Heart right ventricle (tissue), 16 donors: ENCODE measurements around the gene GAB2. TPM values are rescaled to one million over a fixed set of nuclear protein-coding genes. Genes with fewer than 3 reads are reported as not detected.

ENCODE experiments used
- ATAC-seq, 8 donors: fragments of 200-7000 bp; cut with Tn5 transposase; one replicate each; pipeline ENCODE4 v1.9.1; 2020; ENCODE audit warnings: mild to moderate bottlenecking in 8 of 8, moderate library complexity in 8 of 8, moderate number of reproducible peaks in 1 of 8
- DNase-seq, 2 donors: peaks; one replicate each; pipeline ENCODE4 v3.0.0-alpha.2; 2020
- H3K27ac ChIP-seq, 10 donors: fragments of 200-600 bp; sonication (generic) in 2 of 10; one replicate each; pipeline versions ENCODE4 v1.5.0 to v1.8.0; 2020 to 2022; ENCODE audit warnings: mild to moderate bottlenecking in 3 of 10
- H3K27me3 ChIP-seq, 7 donors: fragments of 200-600 bp; one replicate each; pipeline ENCODE4 v1.8.0; 2021 to 2022; ENCODE audit warnings: mild to moderate bottlenecking in 2 of 7
- H3K36me3 ChIP-seq, 9 donors: fragments of 200-600 bp; sonication (generic) in 1 of 9; one replicate each; pipeline versions ENCODE4 v1.5.0 to v1.8.0; 2020 to 2022; ENCODE audit warnings: mild to moderate bottlenecking in 2 of 9
- H3K4me1 ChIP-seq, 9 donors: fragments of 200-600 bp; sonication (generic) in 1 of 9; one replicate each; pipeline versions ENCODE4 v1.5.0 to v1.8.0; 2020 to 2022; ENCODE audit warnings: mild to moderate bottlenecking in 4 of 9
- H3K4me3 ChIP-seq, 10 donors: fragments of 200-600 bp; sonication (generic) in 2 of 10; one replicate each; pipeline versions ENCODE4 v1.5.0 to v1.8.0; 2020 to 2022; ENCODE audit warnings: mild to moderate bottlenecking in 7 of 10, moderate library complexity in 2 of 10
- H3K9me3 ChIP-seq, 11 donors: fragments of 200-600 bp in 10 of 11; sonication (generic) in 2 of 11; one replicate each; pipeline versions ENCODE4 v1.5.0 to v1.8.0; 2013 to 2022; ENCODE audit warnings: mild to moderate bottlenecking in 2 of 11, control low read depth in 1 of 11, moderate library complexity in 1 of 11
- WGBS, 2 donors: extraction: QIAGEN DNeasy Blood & Tissue Kit; methylation state at CpG; one replicate each; pipeline ENCODE4 v1.1.7; 2013; ENCODE audit warnings: inconsistent platforms in 1 of 2; 5-methylcytosine and 5-hydroxymethylcytosine counted together
- intact Hi-C, 10 donors: fragments of 100-400 bp; cut with DNase I; formaldehyde crosslinking; loops; one replicate each; pipeline versions ENCODE4 v1.11.1 to v1.14.2; 2022
- polyA plus RNA-seq, 2 donors: library from polyadenylated mRNA; stranded (reverse); fragments of 200-250 nt; gene quantifications; one replicate each; pipeline ENCODE4 v1.2.3, GENCODE V29; 2013
- total RNA-seq, 10 donors: library from RNA; stranded (reverse); fragmentation: NEBNext Ultra II Directional in 3 of 10; extraction: Animal tissue kit (Norgen Biotek cat#: 25700) in 3 of 10; gene quantifications; one replicate each; pipeline versions ENCODE4 v1.2.1 to v1.2.4, GENCODE V29; 2021 to 2023
- TF ChIP-seq, protein P1 (sequence below), 9 donors: fragments of 200-600 bp; sonication (generic) in 2 of 9; IDR thresholded peaks; one replicate each; pipeline versions ENCODE4 v1.5.0 to v1.8.0; 2021 to 2022; ENCODE audit warnings: antibody characterized with exemption in 9 of 9, mild to moderate bottlenecking in 5 of 9, moderate library complexity in 1 of 9
- donor health status: Arrhythmogenic right ventricular cardiomyopathy.
- donor health status: ischemic (EF 13 %, LVEDD 7.1; RV severe dilation, severe dysfunction).
- donor health status: healthy with polysubstance abuse.
- donor health status: DM: no; HTN: yes; CAD: no.
- donor health status: DM: no; HTN: no; CAD: no.
- donor health status: ischemic (EF 25% LVEDD 6.9; RV normal size, moderate dysfunction).
- donor health status: ischemic (EF 25% LVEDD 5.7; RV mildly dilated, moderate dysfunction).
- donor health status: healthy.
- donor health status: DM: yes; HTN: yes; CAD: no.
- donor health status: Ischemic cardiomyopathy.
- donor health status: ischemic (EF 35%, LVEDD 5.7; RV mildly dilated, moderate dysfunction).
- donor health status: nonischemic (EF 11% LVEDD 7.7; RV severe dilation, severe dysfunction).
- donor health status: DM: yes; HTN: yes; CAD: no.
- donor health status: PGD.
- donor health status: ischemic (EF 29% LVEDD 5.4; RV normal size, mild dysfunction).
- donor health status: nonischemic (EF 23%, LVEDD 6.1; RV moderate dilation, normal function).

The GAB2 gene
- total and polyA plus RNA-seq, 12 donors: 5.0 to 44.6 (median 27.0) TPM

DNA sequence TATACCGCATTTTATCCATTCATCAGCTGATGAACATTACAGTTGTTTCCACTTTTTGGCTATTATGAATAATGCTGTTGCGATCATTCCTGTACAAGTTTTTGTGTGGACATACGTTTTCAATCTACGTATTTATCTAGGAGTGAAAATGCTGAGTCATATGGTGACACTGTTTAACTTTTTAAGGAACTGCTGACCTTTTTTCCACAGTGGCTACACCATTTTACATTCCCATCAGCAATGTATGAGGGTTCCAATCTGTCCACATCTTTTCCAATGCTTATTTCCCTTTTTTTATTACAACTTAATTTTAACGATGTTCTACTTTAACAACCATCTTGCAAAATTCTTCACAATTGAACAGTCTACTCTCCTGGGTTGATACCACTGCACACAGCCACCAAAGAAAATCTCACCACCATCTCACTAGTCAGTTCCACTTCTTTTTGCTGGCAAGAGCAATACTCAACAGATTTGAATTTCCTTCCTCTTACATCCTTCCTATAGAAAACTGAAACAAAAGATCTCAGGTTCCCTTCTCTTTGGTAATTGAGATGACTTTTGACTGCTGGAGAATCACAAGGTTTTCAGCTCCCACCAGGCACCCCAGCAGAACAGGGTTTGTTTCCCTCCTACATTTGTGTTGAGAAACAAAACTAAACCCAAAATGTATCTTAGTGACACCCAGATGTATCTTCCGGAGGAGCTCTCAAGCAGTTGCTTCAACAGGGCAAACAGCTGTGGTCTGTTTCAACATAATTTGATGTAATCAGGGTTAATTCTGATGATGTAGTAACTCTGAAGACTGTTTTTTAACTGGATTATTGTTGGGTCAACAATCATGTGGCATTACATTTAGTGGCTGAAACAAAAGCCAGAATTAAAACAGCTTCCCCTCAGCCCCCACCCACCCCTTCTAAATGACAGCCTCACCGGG is 7.0 kb upstream of the GAB2 start:
- WGBS, 2 donors: 75 to 78% methylated on average over 7 of the region's 7 CpGs
- peak in 3 of 8 donors; percentile 4 to 19 (median 13) for ATAC-seq

DNA sequence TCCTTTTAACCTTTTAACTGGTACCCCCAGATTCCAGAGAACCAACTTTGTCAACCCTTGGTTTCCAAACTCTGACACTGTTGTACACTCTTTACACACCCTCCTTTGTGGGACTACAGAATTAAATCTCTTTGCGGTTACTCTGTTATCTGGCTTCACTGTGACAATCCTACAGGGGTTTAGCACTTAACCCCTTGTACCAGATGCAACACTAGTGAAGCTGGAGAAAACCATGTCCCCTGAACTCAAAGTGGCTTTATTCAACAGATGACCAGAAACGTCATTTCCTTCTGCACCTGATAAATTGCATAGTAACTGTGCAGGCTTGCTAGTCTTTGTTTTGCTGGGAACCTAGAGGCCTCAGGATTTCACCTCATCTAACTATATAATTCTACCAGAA is 5.6 kb upstream of the GAB2 start:
- Histone ChIP-seq H3K27me3 (no peaks in the 10 kb centered on the region), H3K9me3 (no peaks in the 10 kb centered on the region), H3K27ac (peak overlapping the region in 1 of 10 donors; percentile 90), H3K36me3 (no peaks in the 10 kb centered on the region), H3K4me1 (peaks cover 3 to 74% (median 38%) of the 10 kb centered on the region in 9 donors), H3K4me3 (no peak overlapping the region)
- 57 to 64% methylated on average over 2 of the region's 2 CpGs for WGBS, 2 donors
- TF ChIP-seq, protein P1, sequence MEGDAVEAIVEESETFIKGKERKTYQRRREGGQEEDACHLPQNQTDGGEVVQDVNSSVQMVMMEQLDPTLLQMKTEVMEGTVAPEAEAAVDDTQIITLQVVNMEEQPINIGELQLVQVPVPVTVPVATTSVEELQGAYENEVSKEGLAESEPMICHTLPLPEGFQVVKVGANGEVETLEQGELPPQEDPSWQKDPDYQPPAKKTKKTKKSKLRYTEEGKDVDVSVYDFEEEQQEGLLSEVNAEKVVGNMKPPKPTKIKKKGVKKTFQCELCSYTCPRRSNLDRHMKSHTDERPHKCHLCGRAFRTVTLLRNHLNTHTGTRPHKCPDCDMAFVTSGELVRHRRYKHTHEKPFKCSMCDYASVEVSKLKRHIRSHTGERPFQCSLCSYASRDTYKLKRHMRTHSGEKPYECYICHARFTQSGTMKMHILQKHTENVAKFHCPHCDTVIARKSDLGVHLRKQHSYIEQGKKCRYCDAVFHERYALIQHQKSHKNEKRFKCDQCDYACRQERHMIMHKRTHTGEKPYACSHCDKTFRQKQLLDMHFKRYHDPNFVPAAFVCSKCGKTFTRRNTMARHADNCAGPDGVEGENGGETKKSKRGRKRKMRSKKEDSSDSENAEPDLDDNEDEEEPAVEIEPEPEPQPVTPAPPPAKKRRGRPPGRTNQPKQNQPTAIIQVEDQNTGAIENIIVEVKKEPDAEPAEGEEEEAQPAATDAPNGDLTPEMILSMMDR (IDR thresholded peaks at IDR 0.05): no peak
- ATAC-seq (no peak), DNase-seq (no peak)
- intact Hi-C loops: loop anchor here in 6 of 10 donors (2.0 to 10.0 kb wide), 6 partner anchors 132 to 288 kb away; partner anchors contain the start of gene ALG8 (in 2 of the 6)

More for the DNA sequence above, 7.0 kb upstream of the GAB2 start:
- no peaks in the 10 kb centered on the region for H3K27me3 ChIP-seq
- H3K4me3 ChIP-seq: no peak overlapping the region
- no peaks in the 10 kb centered on the region for H3K9me3 ChIP-seq
- DNase-seq: no peak
- intact Hi-C loops: loop anchor here in 6 of 10 donors (5.0 to 10.0 kb wide), 5 partner anchors 130 to 290 kb away; partner anchors contain the start of gene ALG8 (in 2 of the 6)
- peak overlapping the region in 4 of 10 donors; percentile 11 to 90 (median 50) for H3K27ac ChIP-seq
- H3K4me1 ChIP-seq: peaks cover 3 to 72% (median 24%) of the 10 kb centered on the region in 9 donors
- no peaks in the 10 kb centered on the region for H3K36me3 ChIP-seq
- TF ChIP-seq, protein P1 (IDR thresholded peaks at IDR 0.05): no peak

DNA sequence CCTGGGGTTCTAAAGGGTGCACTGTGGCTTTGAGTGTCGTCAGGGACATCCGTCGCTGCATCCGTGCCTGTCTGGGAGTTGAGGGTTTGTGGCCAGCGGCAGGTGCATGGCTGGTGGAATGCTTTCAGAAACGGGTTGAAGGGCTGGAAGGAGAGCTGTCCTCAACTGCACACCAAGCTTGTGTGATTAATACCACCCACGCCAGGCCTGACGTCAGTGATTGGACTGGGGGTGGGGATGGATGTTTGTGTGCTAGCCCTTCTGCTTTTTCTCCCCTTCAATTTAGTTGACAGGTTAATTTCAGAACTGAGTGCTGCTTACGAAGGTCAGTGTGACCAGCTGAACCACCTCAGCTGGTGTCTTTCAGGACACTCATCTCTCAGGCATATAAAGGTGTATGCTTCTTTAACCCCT is 3.2 kb upstream of the GAB2 start:
- H3K27ac ChIP-seq: peak overlapping the region in 6 of 10 donors; percentile 0 to 99 (median 90)
- H3K27me3 ChIP-seq: no peaks in the 10 kb centered on the region
- peak overlapping the region in 4 of 10 donors; percentile 9 to 95 (median 28) for H3K4me3 ChIP-seq
- H3K9me3 ChIP-seq: no peaks in the 10 kb centered on the region
- H3K36me3 ChIP-seq: no peaks in the 10 kb centered on the region
- peaks cover 3 to 64% (median 47%) of the 10 kb centered on the region in 9 donors for H3K4me1 ChIP-seq
- TF ChIP-seq, protein P1 (IDR thresholded peaks at IDR 0.05): no peak
- DNase-seq (peak; percentile 56 to 62), ATAC-seq (peak in 4 of 8 donors; percentile 8 to 43 (median 14))
- 9 to 10% methylated on average over 9 of the region's 9 CpGs for WGBS, 2 donors
- intact Hi-C loops: loop anchor here in 6 of 10 donors (5.0 to 10.0 kb wide), 5 partner anchors 134 to 286 kb away; partner anchors contain the start of gene ALG8 (in 2 of the 6)

DNA sequence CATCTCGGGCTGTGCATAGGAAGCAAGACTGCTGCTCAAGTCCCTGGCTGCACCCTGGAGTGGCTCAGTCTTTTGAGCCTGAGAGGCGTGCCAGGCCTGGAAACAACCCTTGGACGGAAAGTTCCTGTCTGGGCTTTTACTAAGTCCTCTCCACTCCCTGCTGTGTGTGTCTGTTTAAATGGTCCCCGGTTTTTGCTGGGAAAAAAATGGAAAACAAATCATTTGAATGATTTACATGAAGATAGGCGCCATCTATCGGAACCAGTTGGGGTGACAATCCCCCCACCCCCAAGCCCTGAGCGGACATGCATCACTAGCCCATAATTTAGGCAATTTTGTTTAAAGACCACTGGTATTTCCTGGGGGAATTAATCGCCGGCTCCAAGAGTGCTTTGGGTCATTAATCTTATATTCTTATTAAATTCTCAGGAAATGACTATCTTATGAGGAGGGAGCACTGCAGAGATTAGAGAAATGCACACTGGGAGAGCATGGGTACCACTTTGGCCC is 2.7 kb upstream of the GAB2 start:
- H3K4me3 ChIP-seq: peak overlapping the region in 5 of 10 donors; percentile 9 to 95 (median 25)
- ATAC-seq (peak; percentile 7 to 55 (median 28)), DNase-seq (peak; percentile 68 to 84)
- no peaks in the 10 kb centered on the region for H3K27me3 ChIP-seq
- H3K27ac ChIP-seq: peak overlapping the region; percentile 30 to 99 (median 94)
- no peaks in the 10 kb centered on the region for H3K36me3 ChIP-seq
- H3K4me1 ChIP-seq: peaks cover 3 to 64% (median 47%) of the 10 kb centered on the region in 9 donors
- no peaks in the 10 kb centered on the region for H3K9me3 ChIP-seq
- TF ChIP-seq, protein P1 (IDR thresholded peaks at IDR 0.05): peak; percentile 49 to 84 (median 74)
- 10 to 12% methylated on average over 9 of the region's 9 CpGs for WGBS, 2 donors
- intact Hi-C loops: loop anchor here in 6 of 10 donors (5.0 to 10.0 kb wide), 5 partner anchors 134 to 286 kb away; partner anchors contain the start of gene ALG8 (in 2 of the 6)
